AG08396 (cell line): ENCODE data around the gene ZNF319.
A peak's percentile ranks its signal among the peaks of the same experiment; 100 is the strongest.

ENCODE experiments used
- DNase-seq: peaks from one replicate; pipeline ENCODE4 v3.0.0; 2012; ENCODE audit warnings: low spot score, mixed read lengths

ZNF319 gene

DNA sequence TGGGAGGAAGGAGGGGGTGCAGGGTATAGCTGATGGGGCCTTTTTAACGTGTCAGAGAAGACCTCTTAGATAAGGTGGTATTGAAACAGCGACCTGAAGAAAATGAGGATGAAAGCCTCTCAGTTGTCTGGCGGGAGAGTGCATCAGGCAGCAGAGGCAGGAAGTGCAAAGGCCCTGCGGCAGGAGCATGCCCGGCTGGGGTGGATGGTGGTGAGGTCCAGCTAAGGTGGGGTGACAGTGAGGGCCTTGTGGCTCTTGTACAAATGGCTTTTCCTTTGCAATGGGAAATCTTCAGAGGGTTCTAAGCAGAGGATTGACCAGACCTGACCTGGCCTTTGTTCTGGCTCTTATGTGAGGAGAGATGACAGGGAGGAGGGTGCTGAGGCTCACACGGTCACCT is 36.5 kb upstream of the ZNF319 start:
- DNase-seq: no peak

GRCh38 chr16:58035356-58036170 is 35.1 kb upstream of the ZNF319 start:
- no peak for DNase-seq

- no peak for DNase-seq
These were observed 34.3 kb upstream of the ZNF319 start for GRCh38 chr16:58034774-58035173.

GRCh38 chr16:58034128-58034685 is 33.7 kb upstream of the ZNF319 start:
- DNase-seq: no peak

- DNase-seq: no peak
These were observed 32.3 kb upstream of the ZNF319 start for GRCh38 chr16:58032710-58033293.

GRCh38 chr16:58031016-58031800 is 30.7 kb upstream of the ZNF319 start:
- no peak for DNase-seq

GRCh38 chr16:58030136-58030840 is 29.8 kb upstream of the ZNF319 start:
- DNase-seq: no peak

GRCh38 chr16:58029410-58029809 is 28.9 kb upstream of the ZNF319 start:
- no peak for DNase-seq

- DNase-seq: no peak
These were observed 28.1 kb upstream of the ZNF319 start for GRCh38 chr16:58028541-58029070.

GRCh38 chr16:58027916-58028455 is 27.5 kb upstream of the ZNF319 start:
- no peak for DNase-seq

DNA sequence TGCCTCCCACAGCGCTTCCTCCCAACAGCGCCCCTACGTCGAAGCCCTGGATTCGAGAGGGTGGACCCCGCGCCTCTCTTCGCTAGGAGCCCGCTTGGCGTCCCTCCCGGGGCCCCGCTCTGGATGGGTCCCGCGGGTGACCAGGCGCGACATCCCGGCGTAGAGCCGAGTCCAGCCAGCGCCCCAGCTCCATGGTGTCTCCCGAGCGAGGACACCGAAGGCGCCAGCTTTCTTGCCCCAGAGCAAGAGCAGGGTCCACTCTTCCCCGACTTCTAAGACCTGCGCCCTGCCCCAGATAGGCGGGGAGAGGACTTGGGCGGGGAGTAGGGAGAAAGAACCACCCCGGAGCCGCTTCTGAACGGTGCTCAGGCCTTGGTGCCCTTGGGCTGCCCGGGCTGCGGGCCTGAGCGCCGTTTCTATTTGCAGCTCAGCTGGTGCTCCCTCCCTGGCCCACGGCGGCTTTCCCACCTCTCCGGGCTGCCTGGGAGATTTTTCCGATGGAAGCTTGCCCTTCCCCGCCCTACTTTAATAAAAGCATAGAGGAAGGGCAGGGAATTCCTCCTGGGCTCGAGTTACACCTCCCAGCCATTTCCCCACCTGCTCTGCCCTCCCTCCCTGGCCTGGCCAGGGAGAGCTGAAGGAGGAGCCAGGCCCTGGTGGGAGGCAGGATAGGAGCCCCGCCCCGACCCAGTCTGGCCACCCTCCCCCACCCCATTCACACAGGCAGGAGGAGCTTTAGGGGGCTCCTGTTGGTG is 26.9 kb upstream of the ZNF319 start:
- no peak for DNase-seq

- no peak for DNase-seq
These were observed 26.3 kb upstream of the ZNF319 start for GRCh38 chr16:58026705-58027160.

- DNase-seq: peak; percentile 75
These were observed 25.8 kb upstream of the ZNF319 start for GRCh38 chr16:58026139-58026704.

- peak; percentile 81 for DNase-seq
These were observed 25.1 kb upstream of the ZNF319 start, which contains the start of gene MMP15 for GRCh38 chr16:58025351-58026138. TSS of gene MMP15 (plus strand) at chr16:58025754. CDS start at chr16:58026351, 597 bp downstream.

DNA sequence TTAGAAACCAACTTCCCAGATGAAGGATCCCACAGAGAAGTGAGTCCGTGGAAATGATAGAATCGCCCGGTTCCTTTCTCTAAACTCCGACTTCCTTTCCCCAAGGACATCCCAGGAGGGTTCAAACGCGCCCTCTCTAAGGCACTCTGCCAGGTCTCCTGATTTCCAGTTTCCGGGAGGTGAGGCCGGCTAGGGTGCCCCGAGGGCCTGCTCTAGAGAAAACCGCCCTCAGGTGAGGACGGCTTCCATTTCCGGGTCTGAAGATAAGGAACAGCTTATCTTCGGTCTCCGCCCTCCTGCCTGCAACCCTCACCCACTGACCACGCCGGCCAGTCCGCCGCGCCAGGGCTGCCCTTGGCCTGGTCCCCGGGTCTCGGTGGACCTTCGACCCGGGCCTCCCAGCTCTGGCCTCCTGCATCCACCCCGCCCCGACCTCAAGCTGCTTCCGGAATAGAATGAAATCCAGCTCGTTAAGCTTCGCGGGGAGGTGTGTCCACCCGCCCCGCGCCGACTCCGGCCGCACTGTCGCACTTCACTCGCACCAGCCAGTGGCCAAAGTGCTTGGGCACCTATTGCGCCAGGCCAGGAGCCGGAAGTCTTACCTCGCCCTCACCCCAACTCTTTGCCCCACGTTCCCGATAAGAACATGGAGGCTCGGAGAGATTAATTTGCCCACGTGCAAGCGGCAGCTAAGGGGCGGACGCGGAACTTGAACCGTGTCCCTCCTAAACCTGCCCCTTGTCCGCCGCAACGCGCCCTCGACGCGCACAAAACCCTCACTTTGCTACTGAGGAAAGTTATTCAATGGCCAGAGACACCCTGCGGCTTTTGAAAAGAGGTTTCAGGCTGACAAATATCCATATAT is 24.2 kb upstream of the ZNF319 start:
- no peak for DNase-seq

DNA sequence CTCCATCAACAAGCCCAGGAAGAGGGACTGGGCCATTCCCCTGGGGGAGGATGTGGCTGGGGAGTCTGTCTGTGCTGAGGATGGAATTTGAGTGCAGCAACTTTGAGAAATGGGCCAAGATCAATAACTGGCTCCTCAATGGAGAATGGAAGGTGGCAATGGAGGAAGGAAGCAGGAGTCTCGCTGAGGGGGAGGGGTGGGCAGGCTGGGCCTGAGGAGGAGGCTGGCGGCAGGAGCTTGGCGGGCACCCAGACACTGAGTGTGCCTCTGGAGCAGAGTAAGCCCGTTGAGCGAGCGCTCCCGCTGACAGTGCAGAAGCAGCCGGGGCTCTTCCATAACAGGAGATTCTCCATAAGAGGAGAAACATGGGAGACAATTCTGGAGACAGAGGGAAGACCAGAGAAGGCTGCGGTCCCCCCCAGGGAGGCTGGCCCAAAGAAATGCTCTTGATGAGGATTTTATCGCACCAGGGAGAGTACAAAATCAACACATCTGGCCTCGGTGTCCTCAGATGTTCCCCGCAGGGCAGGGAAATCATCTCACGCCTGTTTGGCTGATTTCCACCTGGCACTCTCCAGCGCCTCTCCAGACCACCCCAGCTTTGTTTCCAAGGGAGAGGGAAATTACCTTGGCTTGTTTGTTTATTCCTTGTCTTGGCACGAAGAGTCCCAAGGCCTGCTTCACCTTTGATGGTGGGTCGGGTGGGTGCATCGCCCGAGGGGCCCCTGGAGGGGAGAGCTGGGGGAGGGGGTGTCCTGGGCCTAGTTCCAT is 22.3 kb upstream of the ZNF319 start:
- peak; percentile 82 for DNase-seq
